ENCODE results near the gene KAT6B.

GRCh38 chr10:74992068-74992467 lies 165.7 kb downstream of the KAT6B start:
- TF ChIP-seq CTCF (IDR thresholded peaks at IDR 0.05) = no peak
- TF ChIP-seq POLR2A (IDR thresholded peaks at IDR 0.05) = no peak
